ENCODE results near the gene TAF4.

TAF4 gene

DNA sequence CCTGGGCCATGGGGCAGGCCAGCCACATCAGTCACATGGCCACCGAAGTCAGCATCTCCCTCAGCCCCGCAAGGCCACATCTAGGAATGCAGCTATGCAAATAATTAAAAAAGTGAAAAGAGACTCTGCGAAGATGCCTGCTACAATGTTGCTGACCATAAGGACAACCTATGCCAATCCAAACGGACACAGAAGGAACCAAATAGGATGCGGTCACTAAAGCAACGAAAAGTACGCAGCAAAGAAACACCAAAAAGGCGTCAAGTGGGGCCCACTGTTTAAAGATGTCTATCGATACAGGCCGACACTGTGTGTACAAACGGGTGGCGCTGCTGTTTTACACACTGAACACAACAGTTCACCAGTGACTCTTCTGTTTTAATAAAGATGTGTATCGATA, 56.4 kb downstream of the TAF4 start:
- H3K9me3 Mint-ChIP-seq, result no peaks in the 10 kb centered on the region
- H3K36me3 Mint-ChIP-seq, result peaks cover 21% of the 10 kb centered on the region
- DNase-seq (ENCODE audit: low spot score in 2 of 2) (no peak), ATAC-seq (ENCODE audit: low read depth) (no peak)
- no peak overlapping the region for H3K27ac Mint-ChIP-seq
- no peak overlapping the region for H3K4me3 Mint-ChIP-seq
- H3K4me1 Mint-ChIP-seq, result peaks cover 5% of the 10 kb centered on the region
- H3K27me3 Mint-ChIP-seq, result no peaks in the 10 kb centered on the region

- DNase-seq (ENCODE audit: low spot score in 2 of 2), result no peak
- Mint-ChIP-seq H3K9me3 (no peaks in the 10 kb centered on the region), H3K27ac (no peak overlapping the region), H3K27me3 (no peaks in the 10 kb centered on the region), H3K4me3 (no peak overlapping the region), H3K36me3 (peaks cover 21% of the 10 kb centered on the region), H3K4me1 (peaks cover 5% of the 10 kb centered on the region)
- no peak for ATAC-seq (ENCODE audit: low read depth)
Observed at GRCh38 chr20:62008643-62009183, 57.0 kb downstream of the TAF4 start.

- no peak for ATAC-seq (ENCODE audit: low read depth)
- H3K27ac Mint-ChIP-seq, result no peak overlapping the region
Observed at GRCh38 chr20:62007127-62007647, 58.5 kb downstream of the TAF4 start.

DNA sequence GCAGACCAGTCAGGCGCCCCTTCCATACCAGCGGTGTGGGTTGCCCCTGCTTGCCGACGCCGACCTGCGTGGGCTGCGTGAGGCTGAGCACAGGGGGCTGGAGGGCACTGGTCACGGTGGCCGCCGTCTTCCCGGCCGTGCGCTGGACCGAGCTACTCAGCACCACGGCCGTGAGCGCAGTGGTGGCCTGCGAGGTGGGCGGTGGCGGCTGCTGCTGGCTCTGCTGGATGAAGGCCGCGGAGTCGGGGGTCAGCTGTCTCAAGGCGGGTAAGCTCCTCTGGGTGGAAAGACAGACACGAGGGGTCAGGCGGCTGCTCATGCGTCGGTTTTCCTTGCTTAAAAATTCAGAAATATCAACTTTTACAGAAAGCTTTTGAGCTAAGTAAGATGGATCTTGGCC, 59.2 kb downstream of the TAF4 start:
- no peak overlapping the region for H3K4me3 Mint-ChIP-seq
- H3K27me3 Mint-ChIP-seq, result no peaks in the 10 kb centered on the region
- H3K36me3 Mint-ChIP-seq, result peaks cover 19% of the 10 kb centered on the region
- H3K4me1 Mint-ChIP-seq, result peaks cover 5% of the 10 kb centered on the region
- no peak overlapping the region for H3K27ac Mint-ChIP-seq
- ATAC-seq (ENCODE audit: low read depth), result no peak
- no peak for DNase-seq (ENCODE audit: low spot score in 2 of 2)
- no peaks in the 10 kb centered on the region for H3K9me3 Mint-ChIP-seq

More at GRCh38 chr20:62007127-62007647, 58.5 kb downstream of the TAF4 start:
- Mint-ChIP-seq H3K36me3 (peaks cover 14% of the 10 kb centered on the region), H3K9me3 (no peaks in the 10 kb centered on the region), H3K27me3 (no peaks in the 10 kb centered on the region), H3K4me1 (peaks cover 5% of the 10 kb centered on the region), H3K4me3 (no peak overlapping the region)
- no peak for DNase-seq (ENCODE audit: low spot score in 2 of 2)

DNA sequence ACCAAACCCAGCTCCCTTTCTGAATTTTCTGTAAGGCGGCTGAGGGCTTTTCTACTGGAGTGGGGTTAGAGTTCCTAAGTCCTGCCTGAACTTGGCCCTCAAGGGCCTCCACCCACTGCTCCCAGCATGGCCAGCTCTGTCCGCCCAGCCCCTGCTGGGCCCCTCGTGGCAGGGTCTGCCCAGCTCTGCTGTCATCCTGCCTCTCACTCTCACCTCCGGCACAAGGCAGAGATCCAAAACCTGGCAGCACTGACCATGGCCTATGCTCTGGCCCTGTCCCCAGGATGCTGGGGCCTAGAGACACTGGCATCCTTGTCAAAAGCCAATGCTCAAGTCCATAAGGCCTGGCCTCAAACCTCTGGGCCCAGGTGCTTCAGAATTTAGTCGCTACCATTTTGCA, 61.1 kb downstream of the TAF4 start:
- no peak overlapping the region for H3K27ac Mint-ChIP-seq
- no peak for ATAC-seq (ENCODE audit: low read depth)
- no peak overlapping the region for H3K4me3 Mint-ChIP-seq
- no peaks in the 10 kb centered on the region for H3K27me3 Mint-ChIP-seq
- H3K36me3 Mint-ChIP-seq, result peaks cover 21% of the 10 kb centered on the region
- no peak for DNase-seq (ENCODE audit: low spot score in 2 of 2)
- H3K9me3 Mint-ChIP-seq, result no peaks in the 10 kb centered on the region
- H3K4me1 Mint-ChIP-seq, result no peaks in the 10 kb centered on the region

DNA sequence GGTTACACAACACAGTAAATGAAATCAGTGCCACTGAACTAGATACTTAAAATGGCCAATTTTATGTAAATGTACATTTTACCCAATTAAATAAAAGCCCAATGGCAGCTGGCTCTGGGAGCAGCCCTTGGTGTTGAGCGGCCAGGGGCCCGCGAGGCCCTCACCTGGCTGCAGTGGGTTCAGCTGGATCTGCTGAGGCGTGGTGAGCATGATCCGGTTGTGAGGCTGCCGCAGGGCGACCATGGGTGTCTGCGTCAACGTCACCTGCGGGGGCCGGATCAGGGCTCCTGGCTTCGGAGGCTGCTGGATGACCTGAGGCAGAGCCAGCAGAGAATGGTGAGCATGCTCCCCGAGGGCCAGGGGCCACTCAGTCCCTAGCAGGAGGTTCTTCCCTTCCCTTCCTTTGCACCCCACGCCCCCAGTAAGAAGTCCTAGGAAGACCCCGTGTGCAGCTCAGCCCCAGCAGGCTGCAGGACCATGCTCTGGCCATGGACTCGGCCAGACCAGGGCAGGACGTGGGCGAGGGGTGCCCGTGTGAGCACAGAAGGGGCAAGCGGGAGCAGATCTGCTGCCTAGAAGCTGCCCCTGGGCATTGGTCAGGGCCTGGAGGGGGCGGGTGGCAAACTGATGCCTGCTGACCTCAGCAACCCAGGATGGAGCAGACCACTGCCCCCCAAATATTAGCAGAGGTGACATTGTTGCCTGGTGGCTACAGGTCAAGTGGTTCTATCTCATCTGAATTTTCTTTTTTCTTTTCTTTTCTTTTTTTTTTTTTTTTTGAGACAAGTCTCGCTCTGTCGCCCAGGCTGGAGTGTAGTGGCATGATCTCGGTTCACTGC, 61.9 kb downstream of the TAF4 start:
- H3K9me3 Mint-ChIP-seq, result no peaks in the 10 kb centered on the region
- no peak overlapping the region for H3K27ac Mint-ChIP-seq
- no peaks in the 10 kb centered on the region for H3K27me3 Mint-ChIP-seq
- H3K36me3 Mint-ChIP-seq, result peaks cover 26% of the 10 kb centered on the region
- H3K4me3 Mint-ChIP-seq, result no peak overlapping the region
- DNase-seq (ENCODE audit: low spot score in 2 of 2), result no peak
- ATAC-seq (ENCODE audit: low read depth), result no peak
- H3K4me1 Mint-ChIP-seq, result peaks cover 2% of the 10 kb centered on the region

GRCh38 chr20:62002882-62003480, 62.7 kb downstream of the TAF4 start:
- peaks cover 27% of the 10 kb centered on the region for H3K36me3 Mint-ChIP-seq
- H3K27ac Mint-ChIP-seq, result no peak overlapping the region
- H3K4me3 Mint-ChIP-seq, result no peak overlapping the region
- ATAC-seq (ENCODE audit: low read depth) (no peak), DNase-seq (ENCODE audit: low spot score in 2 of 2) (no peak)
- H3K4me1 Mint-ChIP-seq, result peaks cover 2% of the 10 kb centered on the region
- H3K27me3 Mint-ChIP-seq, result no peaks in the 10 kb centered on the region
- no peaks in the 10 kb centered on the region for H3K9me3 Mint-ChIP-seq

GRCh38 chr20:62001178-62001715, 64.4 kb downstream of the TAF4 start:
- DNase-seq (ENCODE audit: low spot score in 2 of 2), result no peak
- no peaks in the 10 kb centered on the region for H3K9me3 Mint-ChIP-seq
- H3K27ac Mint-ChIP-seq, result no peak overlapping the region
- H3K4me3 Mint-ChIP-seq, result no peak overlapping the region
- ATAC-seq (ENCODE audit: low read depth), result no peak
- H3K27me3 Mint-ChIP-seq, result no peaks in the 10 kb centered on the region
- H3K4me1 Mint-ChIP-seq, result peaks cover 2% of the 10 kb centered on the region
- H3K36me3 Mint-ChIP-seq, result peaks cover 33% of the 10 kb centered on the region

DNA sequence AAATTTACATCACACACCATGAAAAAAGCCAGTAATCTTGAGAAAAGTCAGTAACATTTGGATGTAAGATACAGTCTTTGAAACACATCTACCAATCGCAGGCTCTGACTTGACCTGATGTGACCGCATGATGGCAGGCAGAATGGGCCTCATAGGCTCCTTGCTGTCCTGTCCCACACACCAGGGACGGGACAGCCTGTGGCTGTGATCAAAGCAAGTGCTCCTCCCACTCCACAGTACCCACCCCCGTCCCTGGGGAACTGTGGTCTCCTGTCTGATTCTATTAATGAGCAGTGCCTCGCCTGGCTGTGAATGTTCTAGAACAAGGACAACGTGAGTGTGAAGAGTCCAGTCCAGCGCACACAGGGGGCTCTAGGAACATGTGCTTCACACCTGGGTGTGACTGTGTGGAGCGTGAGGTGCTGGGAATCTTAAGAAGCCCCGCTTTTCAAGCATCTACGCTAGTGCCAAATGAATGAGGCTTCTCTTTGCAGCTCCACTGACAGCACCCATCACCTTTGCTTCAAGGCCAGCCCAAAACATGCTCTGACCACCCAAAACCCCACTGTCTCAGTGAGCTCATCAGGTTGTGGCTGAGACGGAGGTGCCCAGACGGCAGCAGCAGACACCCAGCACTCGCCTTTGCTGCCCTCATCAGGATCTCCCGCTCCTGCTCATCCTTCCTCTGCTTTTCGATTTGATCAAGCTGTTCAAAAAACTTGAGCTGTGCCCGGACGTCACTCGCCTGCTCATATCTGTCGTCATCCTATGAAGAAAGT, 67.1 kb downstream of the TAF4 start:
- no peaks in the 10 kb centered on the region for H3K27me3 Mint-ChIP-seq
- no peak overlapping the region for H3K4me3 Mint-ChIP-seq
- H3K27ac Mint-ChIP-seq, result no peak overlapping the region
- H3K9me3 Mint-ChIP-seq, result no peaks in the 10 kb centered on the region
- H3K4me1 Mint-ChIP-seq, result peaks cover 2% of the 10 kb centered on the region
- ATAC-seq (ENCODE audit: low read depth) (no peak), DNase-seq (ENCODE audit: low spot score in 2 of 2) (no peak)
- H3K36me3 Mint-ChIP-seq, result peaks cover 48% of the 10 kb centered on the region

GRCh38 chr20:61997891-61998290, 67.8 kb downstream of the TAF4 start:
- Mint-ChIP-seq H3K9me3 (no peaks in the 10 kb centered on the region), H3K27me3 (no peaks in the 10 kb centered on the region), H3K27ac (no peak overlapping the region), H3K36me3 (peaks cover 54% of the 10 kb centered on the region), H3K4me3 (no peak overlapping the region), H3K4me1 (peaks cover 4% of the 10 kb centered on the region)
- DNase-seq (ENCODE audit: low spot score in 2 of 2) (no peak), ATAC-seq (ENCODE audit: low read depth) (no peak)

- Mint-ChIP-seq H3K9me3 (peaks cover 1% of the 10 kb centered on the region), H3K36me3 (peaks cover 59% of the 10 kb centered on the region), H3K27me3 (no peaks in the 10 kb centered on the region), H3K4me3 (no peak overlapping the region), H3K27ac (no peak overlapping the region), H3K4me1 (peaks cover 5% of the 10 kb centered on the region)
- ATAC-seq (ENCODE audit: low read depth) (no peak), DNase-seq (ENCODE audit: low spot score in 2 of 2) (no peak)
Observed at GRCh38 chr20:61997372-61997771, 68.3 kb downstream of the TAF4 start.

DNA sequence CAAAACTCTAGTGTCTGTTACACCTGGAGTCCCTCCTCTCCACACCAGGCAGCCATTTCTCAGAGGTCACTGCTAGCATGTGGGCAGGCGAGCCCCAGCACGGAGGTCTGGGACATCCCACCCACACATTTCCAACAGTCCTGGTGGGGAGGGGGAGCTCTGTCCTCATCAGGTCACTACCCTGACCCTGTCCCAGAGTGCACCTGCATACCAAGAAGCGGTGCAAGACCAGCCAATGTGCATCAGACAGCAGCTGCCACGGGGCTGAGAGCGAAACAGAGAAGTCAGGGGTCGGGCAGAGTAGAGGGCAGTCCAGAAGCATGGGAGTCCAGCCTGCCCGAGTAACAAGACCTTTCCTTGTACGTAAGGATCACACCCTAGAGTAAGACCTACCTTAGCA, 71.1 kb downstream of the TAF4 start:
- H3K4me1 Mint-ChIP-seq, result peaks cover 7% of the 10 kb centered on the region
- peaks cover 76% of the 10 kb centered on the region for H3K36me3 Mint-ChIP-seq
- DNase-seq (ENCODE audit: low spot score in 2 of 2) (no peak), ATAC-seq (ENCODE audit: low read depth) (no peak)
- H3K27ac Mint-ChIP-seq, result no peak overlapping the region
- H3K9me3 Mint-ChIP-seq, result peaks cover 10% of the 10 kb centered on the region
- H3K4me3 Mint-ChIP-seq, result no peak overlapping the region
- no peaks in the 10 kb centered on the region for H3K27me3 Mint-ChIP-seq

DNA sequence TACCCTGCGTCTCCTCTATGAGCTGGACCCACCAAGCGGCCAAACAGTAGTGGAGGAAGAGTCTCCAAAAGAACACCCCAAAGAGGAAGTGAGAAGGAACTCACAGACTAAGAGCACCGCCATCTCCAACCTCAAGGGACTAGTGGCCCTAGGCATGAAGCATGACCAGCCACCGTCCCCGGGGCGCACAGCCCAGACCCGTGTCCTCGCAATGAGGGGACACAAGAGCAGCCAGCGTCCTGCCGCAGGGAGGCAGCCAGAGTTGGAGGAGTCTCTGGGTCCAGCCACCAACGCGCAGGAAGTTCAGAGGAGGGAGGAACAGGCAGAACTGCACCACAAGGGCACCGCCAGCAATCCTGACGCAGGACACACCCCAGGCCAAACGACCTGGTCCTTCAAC, 72.6 kb downstream of the TAF4 start:
- ATAC-seq (ENCODE audit: low read depth) (no peak), DNase-seq (ENCODE audit: low spot score in 2 of 2) (no peak)
- no peaks in the 10 kb centered on the region for H3K27me3 Mint-ChIP-seq
- H3K36me3 Mint-ChIP-seq, result peaks cover 68% of the 10 kb centered on the region
- no peak overlapping the region for H3K4me3 Mint-ChIP-seq
- H3K27ac Mint-ChIP-seq, result no peak overlapping the region
- H3K4me1 Mint-ChIP-seq, result peaks cover 5% of the 10 kb centered on the region
- H3K9me3 Mint-ChIP-seq, result peaks cover 10% of the 10 kb centered on the region

DNA sequence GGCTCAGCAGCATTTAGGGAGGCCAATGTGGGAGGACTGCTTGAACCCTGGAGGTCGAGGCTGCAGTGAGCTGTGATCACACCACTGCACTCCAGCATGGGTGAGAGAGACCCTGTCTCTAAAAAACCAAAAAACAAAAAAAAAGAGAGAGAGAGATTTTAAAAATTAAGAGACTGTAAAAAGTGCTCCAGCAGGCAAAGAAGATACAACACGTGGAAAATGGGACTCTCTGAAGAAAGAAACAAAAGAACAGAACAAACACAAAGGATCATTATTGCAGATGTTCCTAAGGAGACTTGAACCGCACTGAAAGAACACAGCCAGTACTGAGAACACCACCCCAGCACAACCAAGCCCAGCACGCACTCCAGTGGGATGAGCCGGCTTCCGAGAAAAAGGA, 74.2 kb downstream of the TAF4 start:
- peaks cover 70% of the 10 kb centered on the region for H3K36me3 Mint-ChIP-seq
- DNase-seq (ENCODE audit: low spot score in 2 of 2) (no peak), ATAC-seq (ENCODE audit: low read depth) (no peak)
- H3K27me3 Mint-ChIP-seq, result no peaks in the 10 kb centered on the region
- peaks cover 10% of the 10 kb centered on the region for H3K9me3 Mint-ChIP-seq
- no peak overlapping the region for H3K4me3 Mint-ChIP-seq
- peaks cover 5% of the 10 kb centered on the region for H3K4me1 Mint-ChIP-seq
- no peak overlapping the region for H3K27ac Mint-ChIP-seq
